ENCODE data around the gene ZCWPW2.

The ZCWPW2 gene

DNA sequence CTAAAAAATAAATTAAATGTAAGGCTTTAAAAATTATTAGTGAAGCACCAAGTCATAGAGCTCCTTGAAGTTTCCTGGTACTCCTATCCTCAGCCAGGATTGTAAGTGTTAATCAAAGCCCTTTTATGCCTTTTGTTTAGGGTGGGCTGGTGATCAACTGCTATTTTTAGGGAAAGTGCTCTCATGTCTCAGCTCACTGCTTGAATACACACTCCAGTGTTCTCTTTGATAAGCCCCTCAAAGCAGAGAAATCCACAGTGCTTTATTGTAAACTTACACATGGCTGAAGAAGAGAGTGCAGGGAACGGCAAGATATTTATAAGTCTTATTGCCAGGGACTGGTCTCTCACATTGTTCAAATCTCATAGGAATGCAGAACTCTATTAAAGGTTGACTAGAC is 156.5 kb downstream of the ZCWPW2 start:
- no peak overlapping the region for H3K4me3 ChIP-seq (ENCODE audit: control insufficient read depth in 1 of 7, extremely low read depth in 1 of 7, insufficient read depth in 4 of 7, low read depth in 2 of 7, low read length in 6 of 7)
- CTCF ChIA-PET: no interaction called here
- DNase-seq: no peak
- no peaks in the 10 kb centered on the region for H3K9me3 ChIP-seq (ENCODE audit: control extremely low read depth in 1 of 5, control insufficient read depth in 4 of 5, insufficient read depth in 2 of 5, low read depth in 1 of 5, low read length in 4 of 5)
- H3K27me3 ChIP-seq (replicated peaks in 2 of 5; ENCODE audit: control insufficient read depth in 4 of 5, insufficient read depth in 5 of 5, low read length in 4 of 5): no peaks in the 10 kb centered on the region
- H3K36me3 ChIP-seq (ENCODE audit: control insufficient read depth in 4 of 4, insufficient read depth in 4 of 4, low read length in 3 of 4): no peaks in the 10 kb centered on the region
- POLR2A ChIA-PET: no interaction called here
- H3K4me1 ChIP-seq (ENCODE audit: control extremely low read depth in 1 of 4, control insufficient read depth in 4 of 4, insufficient read depth in 4 of 4, low read length in 3 of 4): no peaks in the 10 kb centered on the region
- 0% methylated on average over 1 of the region's 1 CpG for WGBS (ENCODE audit: insufficient coverage)
- H3K27ac ChIP-seq (ENCODE audit: insufficient read depth in 1 of 2, low read depth in 1 of 2, low read length in 2 of 2, poor library complexity in 1 of 2, severe bottlenecking in 2 of 2): no peak overlapping the region

DNA sequence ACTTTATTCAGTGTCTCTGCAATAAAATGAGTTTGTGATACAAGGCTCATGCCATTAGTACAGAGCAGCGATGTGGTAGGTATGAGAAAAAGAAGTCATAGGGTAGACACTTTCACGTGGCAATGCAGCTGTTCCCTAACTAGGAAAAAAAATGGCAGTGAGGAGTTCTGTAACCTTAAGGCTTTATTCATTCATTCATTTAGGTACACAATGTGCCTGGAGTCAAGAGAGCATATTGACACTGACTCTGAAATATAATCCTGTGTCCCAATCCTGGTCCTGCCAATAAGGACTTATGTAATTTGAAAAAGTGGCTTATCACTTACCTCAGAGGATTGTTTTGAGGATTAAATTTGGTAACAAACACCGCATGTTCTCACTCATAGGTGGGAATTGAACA is 173.1 kb downstream of the ZCWPW2 start:
- no peaks in the 10 kb centered on the region for H3K36me3 ChIP-seq (ENCODE audit: control insufficient read depth in 4 of 4, insufficient read depth in 4 of 4, low read length in 3 of 4)
- no peak overlapping the region for H3K27ac ChIP-seq (ENCODE audit: insufficient read depth in 1 of 2, low read depth in 1 of 2, low read length in 2 of 2, poor library complexity in 1 of 2, severe bottlenecking in 2 of 2)
- ChIA-PET POLR2A (no interaction called here), CTCF (no interaction called here)
- WGBS (ENCODE audit: insufficient coverage): 100% methylated on average over 1 of the region's 3 CpGs
- no peaks in the 10 kb centered on the region for H3K9me3 ChIP-seq (ENCODE audit: control extremely low read depth in 1 of 5, control insufficient read depth in 4 of 5, insufficient read depth in 2 of 5, low read depth in 1 of 5, low read length in 4 of 5)
- H3K4me1 ChIP-seq (ENCODE audit: control extremely low read depth in 1 of 4, control insufficient read depth in 4 of 4, insufficient read depth in 4 of 4, low read length in 3 of 4): no peaks in the 10 kb centered on the region
- H3K27me3 ChIP-seq (replicated peaks in 2 of 5; ENCODE audit: control insufficient read depth in 4 of 5, insufficient read depth in 5 of 5, low read length in 4 of 5): no peaks in the 10 kb centered on the region
- DNase-seq: no peak
- no peak overlapping the region for H3K4me3 ChIP-seq (ENCODE audit: control insufficient read depth in 1 of 7, extremely low read depth in 1 of 7, insufficient read depth in 4 of 7, low read depth in 2 of 7, low read length in 6 of 7)

DNA sequence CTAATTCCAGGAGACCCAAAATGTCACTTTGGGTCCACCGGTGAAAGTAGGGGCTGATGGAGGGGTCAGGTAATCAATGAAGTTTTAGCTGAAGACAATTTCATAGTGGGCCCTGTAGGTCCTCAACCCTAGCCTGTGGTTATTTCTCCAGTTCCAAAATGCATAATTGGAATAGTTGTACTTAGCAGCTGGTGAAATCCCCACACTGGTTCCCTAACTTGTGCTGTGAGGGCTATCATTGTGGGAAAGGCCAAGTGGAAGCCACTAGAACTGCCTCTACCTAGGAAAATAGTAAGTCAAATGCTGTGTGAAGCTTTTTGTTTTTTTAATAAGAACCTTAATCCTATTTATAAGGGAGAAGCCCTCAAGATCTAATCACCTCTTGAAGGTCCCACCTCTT is 193.8 kb downstream of the ZCWPW2 start:
- Histone ChIP-seq H3K4me1 (ENCODE audit: control extremely low read depth in 1 of 4, control insufficient read depth in 4 of 4, insufficient read depth in 4 of 4, low read length in 3 of 4) (no peaks in the 10 kb centered on the region), H3K9me3 (ENCODE audit: control extremely low read depth in 1 of 5, control insufficient read depth in 4 of 5, insufficient read depth in 2 of 5, low read depth in 1 of 5, low read length in 4 of 5) (peaks cover 0 to 9% (median 2%) of the 10 kb centered on the region in 5 experiments), H3K4me3 (ENCODE audit: control insufficient read depth in 1 of 7, extremely low read depth in 1 of 7, insufficient read depth in 4 of 7, low read depth in 2 of 7, low read length in 6 of 7) (no peak overlapping the region), H3K27ac (ENCODE audit: insufficient read depth in 1 of 2, low read depth in 1 of 2, low read length in 2 of 2, poor library complexity in 1 of 2, severe bottlenecking in 2 of 2) (no peak overlapping the region), H3K36me3 (ENCODE audit: control insufficient read depth in 4 of 4, insufficient read depth in 4 of 4, low read length in 3 of 4) (no peaks in the 10 kb centered on the region), H3K27me3 (replicated peaks in 2 of 5; ENCODE audit: control insufficient read depth in 4 of 5, insufficient read depth in 5 of 5, low read length in 4 of 5) (peaks cover 0 to 2% (median 0%) of the 10 kb centered on the region in 5 experiments)
- 55% methylated on average over 1 of the region's 1 CpG for WGBS (ENCODE audit: insufficient coverage)
- CTCF ChIA-PET: no interaction called here
- no peak for DNase-seq
- POLR2A ChIA-PET: no interaction called here

DNA sequence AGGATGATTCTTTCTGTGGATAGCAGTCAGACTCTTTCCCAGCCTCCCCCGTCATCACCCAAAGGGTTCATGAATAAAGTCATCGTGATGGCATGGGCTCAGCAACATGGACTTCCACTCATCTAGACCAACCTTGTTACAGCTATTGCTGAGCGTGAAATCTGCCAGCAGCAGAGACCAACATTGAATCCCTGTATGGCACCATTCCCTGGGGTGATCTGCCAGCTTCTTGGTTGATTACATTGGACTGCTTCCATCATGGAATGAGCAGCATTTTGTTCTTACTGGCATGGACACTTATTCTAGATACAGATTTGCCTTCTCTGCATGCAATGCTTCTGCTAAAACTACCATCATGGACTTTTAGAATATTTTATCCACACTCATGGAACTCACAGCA is 195.7 kb downstream of the ZCWPW2 start:
- WGBS (ENCODE audit: insufficient coverage): 100% methylated on average over 2 of the region's 3 CpGs
- Histone ChIP-seq H3K4me1 (ENCODE audit: control extremely low read depth in 1 of 4, control insufficient read depth in 4 of 4, insufficient read depth in 4 of 4, low read length in 3 of 4) (no peaks in the 10 kb centered on the region), H3K27me3 (replicated peaks in 2 of 5; ENCODE audit: control insufficient read depth in 4 of 5, insufficient read depth in 5 of 5, low read length in 4 of 5) (peaks cover 0 to 2% (median 0%) of the 10 kb centered on the region in 5 experiments), H3K4me3 (ENCODE audit: control insufficient read depth in 1 of 7, extremely low read depth in 1 of 7, insufficient read depth in 4 of 7, low read depth in 2 of 7, low read length in 6 of 7) (no peak overlapping the region), H3K27ac (ENCODE audit: insufficient read depth in 1 of 2, low read depth in 1 of 2, low read length in 2 of 2, poor library complexity in 1 of 2, severe bottlenecking in 2 of 2) (no peak overlapping the region), H3K36me3 (ENCODE audit: control insufficient read depth in 4 of 4, insufficient read depth in 4 of 4, low read length in 3 of 4) (no peaks in the 10 kb centered on the region), H3K9me3 (ENCODE audit: control extremely low read depth in 1 of 5, control insufficient read depth in 4 of 5, insufficient read depth in 2 of 5, low read depth in 1 of 5, low read length in 4 of 5) (peaks cover 0 to 9% (median 2%) of the 10 kb centered on the region in 5 experiments)
- DNase-seq: no peak
- ChIA-PET CTCF (no interaction called here), POLR2A (no interaction called here)

DNA sequence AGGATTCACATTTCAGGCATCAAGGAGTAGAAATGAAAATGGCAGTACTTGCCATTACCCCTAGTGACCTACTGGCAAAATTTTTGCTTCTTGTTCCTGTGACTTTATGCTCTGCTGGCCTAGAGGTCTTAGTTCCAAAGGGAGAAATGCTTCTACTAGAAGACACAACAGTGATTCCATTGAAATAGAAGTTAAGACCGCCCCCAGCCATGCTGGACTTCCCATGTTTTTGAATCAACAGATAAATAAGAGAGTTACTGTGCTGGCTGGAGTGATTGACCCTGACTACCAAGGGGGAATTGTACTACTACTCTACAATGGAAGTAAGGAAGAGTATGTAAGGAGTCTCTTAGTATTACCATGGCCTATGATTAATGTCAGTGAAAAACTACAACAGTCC is 196.3 kb downstream of the ZCWPW2 start:
- CTCF ChIA-PET: no interaction called here
- Histone ChIP-seq H3K4me1 (ENCODE audit: control extremely low read depth in 1 of 4, control insufficient read depth in 4 of 4, insufficient read depth in 4 of 4, low read length in 3 of 4) (no peaks in the 10 kb centered on the region), H3K27ac (ENCODE audit: insufficient read depth in 1 of 2, low read depth in 1 of 2, low read length in 2 of 2, poor library complexity in 1 of 2, severe bottlenecking in 2 of 2) (no peak overlapping the region), H3K27me3 (replicated peaks in 2 of 5; ENCODE audit: control insufficient read depth in 4 of 5, insufficient read depth in 5 of 5, low read length in 4 of 5) (peaks cover 0 to 2% (median 0%) of the 10 kb centered on the region in 5 experiments), H3K4me3 (ENCODE audit: control insufficient read depth in 1 of 7, extremely low read depth in 1 of 7, insufficient read depth in 4 of 7, low read depth in 2 of 7, low read length in 6 of 7) (no peak overlapping the region), H3K9me3 (ENCODE audit: control extremely low read depth in 1 of 5, control insufficient read depth in 4 of 5, insufficient read depth in 2 of 5, low read depth in 1 of 5, low read length in 4 of 5) (peaks cover 0 to 8% (median 2%) of the 10 kb centered on the region in 5 experiments), H3K36me3 (ENCODE audit: control insufficient read depth in 4 of 4, insufficient read depth in 4 of 4, low read length in 3 of 4) (no peaks in the 10 kb centered on the region)
- DNase-seq: no peak
- POLR2A ChIA-PET: no interaction called here
- 83% methylated on average over 1 of the region's 1 CpG for WGBS (ENCODE audit: insufficient coverage)

DNA sequence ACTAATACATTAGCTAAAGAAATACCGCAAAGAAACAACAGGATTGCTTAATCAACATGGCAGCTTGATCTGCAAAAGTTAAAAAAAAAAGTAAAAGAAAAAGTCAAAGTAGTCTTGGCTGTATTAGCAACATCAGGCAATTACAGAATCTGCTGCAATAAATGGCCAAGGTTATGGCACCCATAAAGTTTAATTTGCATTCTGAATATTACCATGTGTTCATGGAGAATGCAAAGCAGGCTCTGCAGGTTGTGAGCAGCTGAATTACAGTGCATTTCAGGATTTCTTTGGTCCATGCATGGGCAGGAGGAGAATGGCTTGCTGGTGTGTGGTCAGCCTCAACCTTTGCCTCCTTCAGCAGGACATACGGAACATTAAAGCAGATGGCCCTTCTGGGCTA is 199.2 kb downstream of the ZCWPW2 start:
- no peak overlapping the region for H3K4me3 ChIP-seq (ENCODE audit: control insufficient read depth in 1 of 7, extremely low read depth in 1 of 7, insufficient read depth in 4 of 7, low read depth in 2 of 7, low read length in 6 of 7)
- ChIA-PET POLR2A (no interaction called here), CTCF (no interaction called here)
- no peak overlapping the region for H3K27ac ChIP-seq (ENCODE audit: insufficient read depth in 1 of 2, low read depth in 1 of 2, low read length in 2 of 2, poor library complexity in 1 of 2, severe bottlenecking in 2 of 2)
- peaks cover 0 to 2% (median 0%) of the 10 kb centered on the region in 5 experiments for H3K27me3 ChIP-seq (replicated peaks in 2 of 5; ENCODE audit: control insufficient read depth in 4 of 5, insufficient read depth in 5 of 5, low read length in 4 of 5)
- 100% methylated on average over 1 of the region's 2 CpGs for WGBS (ENCODE audit: insufficient coverage)
- DNase-seq: no peak
- no peaks in the 10 kb centered on the region for H3K36me3 ChIP-seq (ENCODE audit: control insufficient read depth in 4 of 4, insufficient read depth in 4 of 4, low read length in 3 of 4)
- no peaks in the 10 kb centered on the region for H3K4me1 ChIP-seq (ENCODE audit: control extremely low read depth in 1 of 4, control insufficient read depth in 4 of 4, insufficient read depth in 4 of 4, low read length in 3 of 4)
- H3K9me3 ChIP-seq (ENCODE audit: control extremely low read depth in 1 of 5, control insufficient read depth in 4 of 5, insufficient read depth in 2 of 5, low read depth in 1 of 5, low read length in 4 of 5): peaks cover 0 to 4% (median 0%) of the 10 kb centered on the region in 5 experiments

DNA sequence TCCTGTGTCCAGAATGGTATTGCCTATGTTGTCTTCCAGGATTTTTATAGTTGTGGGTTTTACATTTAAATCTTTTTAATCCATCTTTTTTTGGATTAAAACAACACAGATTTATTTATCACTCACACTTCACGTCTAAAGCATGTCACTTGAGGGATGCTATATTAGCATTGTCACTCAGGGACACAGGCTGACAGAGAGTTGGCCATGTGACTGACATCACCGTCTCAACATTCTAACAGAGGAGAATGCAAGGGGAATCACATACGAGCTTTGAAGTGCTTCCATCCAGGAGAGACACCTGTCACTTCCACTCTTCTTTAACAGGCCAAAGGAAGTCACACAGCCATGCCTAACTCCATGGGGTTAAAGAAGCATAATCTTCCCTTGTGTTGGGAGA is 204.7 kb downstream of the ZCWPW2 start:
- Histone ChIP-seq H3K4me3 (ENCODE audit: control insufficient read depth in 1 of 7, extremely low read depth in 1 of 7, insufficient read depth in 4 of 7, low read depth in 2 of 7, low read length in 6 of 7) (no peak overlapping the region), H3K27me3 (replicated peaks in 2 of 5; ENCODE audit: control insufficient read depth in 4 of 5, insufficient read depth in 5 of 5, low read length in 4 of 5) (no peaks in the 10 kb centered on the region), H3K4me1 (ENCODE audit: control extremely low read depth in 1 of 4, control insufficient read depth in 4 of 4, insufficient read depth in 4 of 4, low read length in 3 of 4) (no peaks in the 10 kb centered on the region), H3K36me3 (ENCODE audit: control insufficient read depth in 4 of 4, insufficient read depth in 4 of 4, low read length in 3 of 4) (no peaks in the 10 kb centered on the region), H3K27ac (ENCODE audit: insufficient read depth in 1 of 2, low read depth in 1 of 2, low read length in 2 of 2, poor library complexity in 1 of 2, severe bottlenecking in 2 of 2) (no peak overlapping the region), H3K9me3 (ENCODE audit: control extremely low read depth in 1 of 5, control insufficient read depth in 4 of 5, insufficient read depth in 2 of 5, low read depth in 1 of 5, low read length in 4 of 5) (no peaks in the 10 kb centered on the region)
- 100% methylated on average over 2 of the region's 3 CpGs for WGBS (ENCODE audit: insufficient coverage)
- ChIA-PET POLR2A (no interaction called here), CTCF (no interaction called here)
- no peak for DNase-seq
